Measurements from ENCODE around the gene NQO1. TPM values are rescaled to one million over a fixed set of nuclear protein-coding genes. Genes with fewer than 3 reads are reported as not detected.

NQO1 gene
- total and polyA plus RNA-seq, 9 of the 15 experiments (the other 6 are each of a cell fraction or from before 2014, with no cell fraction given): 96.7 to 198 (median 122) TPM

GRCh38 chr16:69761983-69762813 is 35.8 kb upstream of the NQO1 start, which contains the start of gene WWP2 (continued):
- TF ChIP-seq ZNF146 (CRISPR knock-in tag; IDR thresholded peaks at IDR 0.05; ENCODE audit: unreplicated experiment) (no peak), MYBL2 (IDR thresholded peaks at IDR 0.05; ENCODE audit: low read depth) (no peak), MYBL2 (CRISPR knock-in tag; IDR thresholded peaks at IDR 0.05; ENCODE audit: borderline replicate concordance) (no peak), ETV5 (CRISPR knock-in tag; IDR thresholded peaks at IDR 0.05; ENCODE audit: low read depth) (no peak), SMC3 (conservative IDR thresholded peaks at IDR 0.05; ENCODE audit: insufficient read depth, low read depth, low read length) (no peak), ZNF282 (CRISPR knock-in tag; IDR thresholded peaks at IDR 0.05) (no peak), RBBP5 (IDR thresholded peaks at IDR 0.05; ENCODE audit: borderline replicate concordance, insufficient read depth, low read length, poor library complexity, severe bottlenecking) (peak; percentile 66), TAF15 (IDR thresholded peaks at IDR 0.05; ENCODE audit: low read depth, low read length) (no peak), NFRKB (IDR thresholded peaks at IDR 0.05; ENCODE audit: low read depth) (peak; percentile 60; the same call in 1 of the 2 replicates), CHCHD3 (CRISPR knock-in tag; IDR thresholded peaks at IDR 0.05) (no peak), NEUROD1 (IDR thresholded peaks at IDR 0.05; ENCODE audit: borderline replicate concordance, low read depth, low read length, partially characterized antibody) (no peak), IRF2 (CRISPR knock-in tag; IDR thresholded peaks at IDR 0.05) (no peak), ZBTB40 (IDR thresholded peaks at IDR 0.05) (no peak), ZBTB40 (CRISPR knock-in tag; IDR thresholded peaks at IDR 0.05) (no peak), CBX5 (IDR thresholded peaks at IDR 0.05; ENCODE audit: borderline replicate concordance, low read depth) (no peak), E2F5 (CRISPR knock-in tag; IDR thresholded peaks at IDR 0.05) (no peak), U2AF2 (optimal IDR thresholded peaks at IDR 0.05; ENCODE audit: low read depth, low read length) (no peak), KDM5B (IDR thresholded peaks at IDR 0.05; ENCODE audit: insufficient replicate concordance, low read depth, low read length) (peak; percentile 88), ZNF695 (CRISPR knock-in tag; IDR thresholded peaks at IDR 0.05) (no peak)

All from K562 (cell line).